Mesenchymal stem cell (in vitro differentiated cells and primary cell): ENCODE results near the gene HIVEP1.
A peak's percentile ranks its signal among the peaks of the same experiment; 100 is the strongest.

Experiments used
- DNase-seq: peaks from one replicate; pipeline ENCODE4 v3.0.0-alpha.2; 2013
- H2AFZ ChIP-seq: one replicate; pipeline ENCODE4 v1.6.1; 2013; ENCODE audit warnings: low read depth, mild to moderate bottlenecking, control low read depth, inconsistent platforms, low read length, moderate library complexity
- H2AK5ac ChIP-seq: 2 replicates; pipeline ENCODE4 v1.6.1; 2013; ENCODE audit warnings: low read length, moderate library complexity, mild to moderate bottlenecking, inconsistent platforms; ENCODE audit not compliant: severe bottlenecking
- H2BK120ac ChIP-seq: one replicate; pipeline ENCODE4 v1.6.1; 2013; ENCODE audit warnings: low read depth, mild to moderate bottlenecking, inconsistent platforms, low read length, moderate library complexity
- H2BK12ac ChIP-seq, 2 experiments: one replicate each; pipeline ENCODE4 v1.6.1; 2013; ENCODE audit warnings: inconsistent platforms in 2 of 2, low read length in 2 of 2, mild to moderate bottlenecking in 2 of 2, moderate library complexity in 2 of 2, control low read depth in 1 of 2
- H2BK15ac ChIP-seq: one replicate; pipeline ENCODE4 v1.6.1; 2013; ENCODE audit warnings: mild to moderate bottlenecking, low read depth, inconsistent platforms; ENCODE audit not compliant: poor library complexity, severe bottlenecking
- H2BK5ac ChIP-seq: 2 replicates; pipeline ENCODE4 v1.6.1; 2013; ENCODE audit warnings: low read depth, mild to moderate bottlenecking, low read length, control low read depth, inconsistent platforms; ENCODE audit not compliant: poor library complexity, severe bottlenecking
- H3K14ac ChIP-seq, 2 experiments: one replicate each; pipeline ENCODE4 v1.6.1; 2013; ENCODE audit warnings: inconsistent platforms in 2 of 2, low read length in 2 of 2, control low read depth in 1 of 2, mild to moderate bottlenecking in 1 of 2, moderate library complexity in 1 of 2
- H3K18ac ChIP-seq, 2 experiments: one replicate each; pipeline ENCODE4 v1.6.1; 2013; ENCODE audit warnings: inconsistent platforms in 2 of 2, low read length in 2 of 2, control low read depth in 1 of 2, low read depth in 1 of 2, mild to moderate bottlenecking in 1 of 2
- H3K23ac ChIP-seq, 2 experiments: one replicate each; pipeline ENCODE4 v1.6.1; 2013; ENCODE audit warnings: inconsistent platforms in 2 of 2, low read length in 2 of 2, mild to moderate bottlenecking in 2 of 2, moderate library complexity in 2 of 2, control low read depth in 1 of 2
- H3K27ac ChIP-seq: 2 replicates; pipeline ENCODE4 v1.5.1; 2013; ENCODE audit warnings: mild to moderate bottlenecking, moderate library complexity, low read length, control low read depth, inconsistent platforms; ENCODE audit not compliant: poor library complexity, severe bottlenecking
- H3K27me3 ChIP-seq, 2 experiments: 2 replicates each; pipeline versions ENCODE4 v1.6.1 to v1.7.0; 2013; ENCODE audit warnings: low read length in 2 of 2, mild to moderate bottlenecking in 2 of 2, moderate library complexity in 2 of 2, control low read depth in 1 of 2, inconsistent platforms in 1 of 2; ENCODE audit not compliant: control insufficient read depth in 1 of 2, insufficient read depth in 1 of 2
- H3K36me3 ChIP-seq, 2 experiments: 2 replicates each; pipeline versions ENCODE4 v1.6.1 to v1.7.0; 2013; ENCODE audit warnings: low read length in 2 of 2, control low read depth in 1 of 2, inconsistent platforms in 1 of 2, low read depth in 1 of 2, mild to moderate bottlenecking in 1 of 2; ENCODE audit not compliant: insufficient read depth in 2 of 2, control insufficient read depth in 1 of 2
- H3K4ac ChIP-seq, 2 experiments: one replicate each; pipeline ENCODE4 v1.6.1; 2013; ENCODE audit warnings: inconsistent platforms in 2 of 2, low read length in 2 of 2, mild to moderate bottlenecking in 2 of 2, moderate library complexity in 2 of 2, control low read depth in 1 of 2, low read depth in 1 of 2
- H3K4me1 ChIP-seq: 2 replicates; pipeline ENCODE4 v1.6.1; 2013; ENCODE audit warnings: low read depth, low read length, control low read depth; ENCODE audit not compliant: control insufficient read depth, insufficient read depth
- H3K4me2 ChIP-seq: 2 replicates; pipeline ENCODE4 v1.6.1; 2013; ENCODE audit warnings: low read length, mild to moderate bottlenecking, inconsistent platforms; ENCODE audit not compliant: poor library complexity, severe bottlenecking
- H3K4me3 ChIP-seq, 2 experiments: 2 replicates each; pipeline versions ENCODE4 v1.5.1 to v1.7.0; 2013; ENCODE audit warnings: low read length in 2 of 2, mild to moderate bottlenecking in 2 of 2, control low read depth in 1 of 2, low read depth in 1 of 2; ENCODE audit not compliant: insufficient read depth in 1 of 2
- H3K79me1 ChIP-seq: replicated peaks from 2 replicates; pipeline ENCODE4 v1.6.1; 2013; ENCODE audit warnings: mild to moderate bottlenecking, control low read depth, low read length, inconsistent platforms; ENCODE audit not compliant: poor library complexity, severe bottlenecking
- H3K9ac ChIP-seq: 2 replicates; pipeline ENCODE4 v1.7.0; 2013; ENCODE audit warnings: mild to moderate bottlenecking, low read length, moderate library complexity
- H3K9me3 ChIP-seq: 2 replicates; pipeline ENCODE4 v1.7.0; 2013; ENCODE audit warnings: mild to moderate bottlenecking, low read length; ENCODE audit not compliant: control insufficient read depth
- H4K8ac ChIP-seq: one replicate; pipeline ENCODE4 v1.6.1; 2013; ENCODE audit warnings: inconsistent platforms, mild to moderate bottlenecking, low read length, moderate library complexity
- H4K91ac ChIP-seq: one replicate; pipeline ENCODE4 v1.6.1; 2013; ENCODE audit warnings: mild to moderate bottlenecking, low read length, inconsistent platforms
- WGBS: methylation state at CpG from one replicate; pipeline ENCODE4 v1.1.7; 2013; ENCODE audit warnings: mixed read lengths; 5-methylcytosine and 5-hydroxymethylcytosine counted together

The HIVEP1 gene

GRCh38 chr6:12078014-12078413, 65.9 kb downstream of the HIVEP1 start:
- H3K79me1 ChIP-seq: peaks cover 27% of the 10 kb centered on the region
- H3K23ac ChIP-seq: no peak overlapping the region
- no peak overlapping the region for H3K4ac ChIP-seq
- no peak overlapping the region for H3K14ac ChIP-seq
- H3K27me3 ChIP-seq: no peaks in the 10 kb centered on the region
- H3K9ac ChIP-seq: no peak overlapping the region
- H3K4me2 ChIP-seq: no peak overlapping the region
- no peak overlapping the region for H2AFZ ChIP-seq
- H2BK5ac ChIP-seq: no peak overlapping the region
- no peak overlapping the region for H3K4me3 ChIP-seq
- no peak overlapping the region for H2BK15ac ChIP-seq
- 96% methylated on average over 5 of the region's 5 CpGs for WGBS
- peaks cover 5% of the 10 kb centered on the region for H3K4me1 ChIP-seq
- H3K27ac ChIP-seq: no peak overlapping the region
- no peak overlapping the region for H2AK5ac ChIP-seq
- no peak overlapping the region for H2BK12ac ChIP-seq
- no peak overlapping the region for H4K91ac ChIP-seq
- no peak overlapping the region for H2BK120ac ChIP-seq
- H3K18ac ChIP-seq: no peak overlapping the region
- H3K9me3 ChIP-seq: no peaks in the 10 kb centered on the region
- H3K36me3 ChIP-seq: peaks cover 6 to 10% of the 10 kb centered on the region in 2 experiments
- no peak overlapping the region for H4K8ac ChIP-seq
- no peak for DNase-seq

GRCh38 chr6:12081771-12082170, 69.7 kb downstream of the HIVEP1 start:
- no peak overlapping the region for H2AK5ac ChIP-seq
- H3K14ac ChIP-seq: no peak overlapping the region
- no peak for DNase-seq
- peaks cover 6% of the 10 kb centered on the region for H3K4me1 ChIP-seq
- no peak overlapping the region for H3K4ac ChIP-seq
- WGBS: 93% methylated on average over 2 of the region's 2 CpGs
- H3K79me1 ChIP-seq: peaks cover 21% of the 10 kb centered on the region
- H3K36me3 ChIP-seq: peaks cover 6 to 10% of the 10 kb centered on the region in 2 experiments
- H2BK12ac ChIP-seq: no peak overlapping the region
- H3K9me3 ChIP-seq: no peaks in the 10 kb centered on the region
- no peak overlapping the region for H4K91ac ChIP-seq
- H3K27ac ChIP-seq: no peak overlapping the region
- H3K4me3 ChIP-seq: no peak overlapping the region
- no peak overlapping the region for H2BK120ac ChIP-seq
- no peak overlapping the region for H3K23ac ChIP-seq
- H3K4me2 ChIP-seq: no peak overlapping the region
- no peak overlapping the region for H2BK15ac ChIP-seq
- H4K8ac ChIP-seq: no peak overlapping the region
- H2AFZ ChIP-seq: no peak overlapping the region
- no peak overlapping the region for H3K9ac ChIP-seq
- no peak overlapping the region for H3K18ac ChIP-seq
- no peaks in the 10 kb centered on the region for H3K27me3 ChIP-seq
- no peak overlapping the region for H2BK5ac ChIP-seq

DNA sequence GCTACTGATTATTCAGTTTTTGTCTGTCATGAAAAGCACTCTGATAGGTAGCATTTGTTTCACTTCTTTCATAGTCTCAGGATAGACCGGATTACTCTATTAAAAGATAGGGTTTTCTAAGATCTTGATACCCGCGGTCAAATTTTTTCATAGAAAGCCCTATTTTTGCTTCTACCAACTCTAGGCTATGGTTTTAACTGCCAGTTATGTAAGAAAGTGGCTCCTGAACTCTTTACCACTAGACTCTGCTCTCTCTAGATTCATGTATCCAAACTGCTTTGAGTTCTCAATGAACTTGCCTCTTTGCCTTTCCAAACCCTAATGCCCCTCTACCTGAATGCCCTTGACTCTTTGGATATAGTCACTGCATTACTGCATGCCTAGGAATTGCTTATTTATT, 70.3 kb downstream of the HIVEP1 start:
- no peak for DNase-seq
- 98% methylated on average over 3 of the region's 3 CpGs for WGBS

DNA sequence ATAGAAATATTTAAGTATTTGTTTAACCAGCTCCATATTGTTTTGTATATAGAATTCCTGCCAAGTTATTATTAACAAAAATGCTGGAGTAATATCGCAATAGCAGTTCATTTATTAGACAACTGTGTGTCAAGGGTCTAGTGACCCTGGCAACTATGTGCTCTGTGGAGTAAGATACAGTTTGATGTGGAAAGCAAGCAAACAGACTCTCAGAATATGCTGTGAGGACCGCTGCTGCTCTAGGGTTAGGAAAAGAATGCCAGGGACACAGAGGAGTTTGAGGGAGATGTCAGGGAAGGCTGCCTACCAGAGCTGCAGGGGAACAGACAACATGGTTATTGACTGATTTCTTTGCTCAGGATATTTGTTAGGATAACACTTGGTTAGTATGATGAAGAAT, 71.2 kb downstream of the HIVEP1 start:
- WGBS: 97% methylated on average over 2 of the region's 2 CpGs
- no peaks in the 10 kb centered on the region for H3K9me3 ChIP-seq

More for the DNA sequence above, 70.3 kb downstream of the HIVEP1 start:
- Histone ChIP-seq H3K18ac (no peak overlapping the region), H3K27ac (no peak overlapping the region), H2BK15ac (no peak overlapping the region), H4K8ac (no peak overlapping the region), H3K27me3 (no peaks in the 10 kb centered on the region), H3K4me2 (no peak overlapping the region), H2BK5ac (no peak overlapping the region), H3K9ac (no peak overlapping the region), H3K23ac (no peak overlapping the region), H3K9me3 (no peaks in the 10 kb centered on the region), H3K36me3 (peaks cover 6 to 10% of the 10 kb centered on the region in 2 experiments), H3K4me3 (no peak overlapping the region), H2AK5ac (no peak overlapping the region), H2AFZ (no peak overlapping the region), H3K4me1 (peaks cover 4% of the 10 kb centered on the region), H4K91ac (no peak overlapping the region), H2BK12ac (no peak overlapping the region), H3K79me1 (peaks cover 18% of the 10 kb centered on the region), H3K14ac (no peak overlapping the region), H2BK120ac (no peak overlapping the region), H3K4ac (no peak overlapping the region)

More for the DNA sequence above, 71.2 kb downstream of the HIVEP1 start:
- no peak overlapping the region for H3K14ac ChIP-seq
- H3K79me1 ChIP-seq: peaks cover 16% of the 10 kb centered on the region
- no peak overlapping the region for H3K4ac ChIP-seq
- H3K27ac ChIP-seq: peak overlapping the region; percentile 8
- H3K18ac ChIP-seq: no peak overlapping the region
- peaks cover 4% of the 10 kb centered on the region for H3K4me1 ChIP-seq
- no peak overlapping the region for H2BK12ac ChIP-seq
- peaks cover 3 to 4% of the 10 kb centered on the region in 2 experiments for H3K36me3 ChIP-seq
- H2AK5ac ChIP-seq: no peak overlapping the region
- H3K27me3 ChIP-seq: no peaks in the 10 kb centered on the region
- no peak overlapping the region for H4K8ac ChIP-seq
- H2BK120ac ChIP-seq: no peak overlapping the region
- no peak overlapping the region for H4K91ac ChIP-seq
- H2BK15ac ChIP-seq: no peak overlapping the region
- H2AFZ ChIP-seq: no peak overlapping the region
- H3K23ac ChIP-seq: no peak overlapping the region
- no peak overlapping the region for H2BK5ac ChIP-seq
- no peak overlapping the region for H3K4me3 ChIP-seq
- no peak overlapping the region for H3K9ac ChIP-seq
- H3K4me2 ChIP-seq: no peak overlapping the region
- no peak for DNase-seq
